T-helper 2 cell treated with Interferon-gamma antibody and Interleukin-4, amounts not matched to agents 5 μg/mL and 100 μg/mL, for 36 hours (primary cell): ENCODE data around the gene ZZZ3.
A peak's percentile ranks its signal among the peaks of the same experiment; 100 is the strongest.
"Not testable (repeated sequence)": the region's sequence is repeated elsewhere in the genome, so short reads cannot be mapped to it uniquely, and the experiment has no call there.

Experiments
- DNase-seq: peaks from one replicate; pipeline ENCODE4 v3.0.0; 2021; ENCODE audit warnings: low spot score
- H3K27ac Mint-ChIP-seq: one replicate; pipeline ENCODE4 v1.8.0; 2021; ENCODE audit warnings: mild to moderate bottlenecking, mixed read lengths
- H3K27me3 Mint-ChIP-seq: one replicate; pipeline ENCODE4 v1.8.0; 2021; ENCODE audit warnings: low read depth, mixed read lengths
- H3K36me3 Mint-ChIP-seq: one replicate; pipeline ENCODE4 v1.8.0; 2021; ENCODE audit warnings: low read depth, mixed read lengths
- H3K4me1 Mint-ChIP-seq: one replicate; pipeline ENCODE4 v1.8.0; 2021; ENCODE audit warnings: low read depth, mixed read lengths
- H3K4me3 Mint-ChIP-seq: one replicate; pipeline ENCODE4 v1.8.0; 2022; ENCODE audit warnings: mild to moderate bottlenecking, moderate library complexity, mixed read lengths
- H3K9me3 Mint-ChIP-seq: one replicate; pipeline ENCODE4 v1.8.0; 2021; ENCODE audit warnings: mixed read lengths

The ZZZ3 gene

GRCh38 chr1:77680173-77680572 lies 2.3 kb downstream of the ZZZ3 start:
- peak overlapping the region; percentile 28 for H3K4me3 Mint-ChIP-seq

GRCh38 chr1:77678660-77679610 lies 3.5 kb downstream of the ZZZ3 start:
- Mint-ChIP-seq H3K4me1 (peaks cover 30% of the 10 kb centered on the region), H3K36me3 (peaks cover 14% of the 10 kb centered on the region), H3K9me3 (no peaks in the 10 kb centered on the region), H3K27me3 (no peaks in the 10 kb centered on the region), H3K4me3 (no peak overlapping the region), H3K27ac (no peak overlapping the region)
- no peak for DNase-seq

More at GRCh38 chr1:77680173-77680572, 2.3 kb downstream of the ZZZ3 start:
- DNase-seq, result no peak
- Mint-ChIP-seq H3K27me3 (no peaks in the 10 kb centered on the region), H3K36me3 (peaks cover 12% of the 10 kb centered on the region), H3K9me3 (no peaks in the 10 kb centered on the region), H3K27ac (peak overlapping the region; percentile 32), H3K4me1 (peaks cover 30% of the 10 kb centered on the region)

DNA sequence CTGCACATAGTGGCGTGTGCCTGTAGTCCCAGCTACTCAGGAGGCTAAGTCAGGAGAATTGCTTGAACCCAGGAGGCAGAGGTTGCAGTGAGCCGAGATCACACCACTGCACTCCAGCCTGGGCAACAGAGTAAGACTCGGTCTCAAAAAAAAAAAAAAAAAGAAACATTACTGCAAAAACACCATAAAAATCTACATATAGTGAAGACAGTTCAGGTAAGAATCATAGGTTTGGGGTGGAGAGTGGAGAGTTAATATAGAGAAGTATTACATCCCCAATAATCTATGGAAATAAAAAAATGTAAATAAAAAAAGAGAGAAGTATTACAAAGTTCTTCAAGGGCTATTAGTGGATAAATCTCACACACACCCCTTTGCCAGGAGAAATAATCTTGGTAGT lies 7.7 kb downstream of the ZZZ3 start:
- H3K27ac Mint-ChIP-seq, H3K27me3 Mint-ChIP-seq, H3K4me3 Mint-ChIP-seq, H3K36me3 Mint-ChIP-seq, H3K9me3 Mint-ChIP-seq, DNase-seq: not testable (repeated sequence)
- H3K4me1 Mint-ChIP-seq, result peaks cover 37% of the 10 kb centered on the region

DNA sequence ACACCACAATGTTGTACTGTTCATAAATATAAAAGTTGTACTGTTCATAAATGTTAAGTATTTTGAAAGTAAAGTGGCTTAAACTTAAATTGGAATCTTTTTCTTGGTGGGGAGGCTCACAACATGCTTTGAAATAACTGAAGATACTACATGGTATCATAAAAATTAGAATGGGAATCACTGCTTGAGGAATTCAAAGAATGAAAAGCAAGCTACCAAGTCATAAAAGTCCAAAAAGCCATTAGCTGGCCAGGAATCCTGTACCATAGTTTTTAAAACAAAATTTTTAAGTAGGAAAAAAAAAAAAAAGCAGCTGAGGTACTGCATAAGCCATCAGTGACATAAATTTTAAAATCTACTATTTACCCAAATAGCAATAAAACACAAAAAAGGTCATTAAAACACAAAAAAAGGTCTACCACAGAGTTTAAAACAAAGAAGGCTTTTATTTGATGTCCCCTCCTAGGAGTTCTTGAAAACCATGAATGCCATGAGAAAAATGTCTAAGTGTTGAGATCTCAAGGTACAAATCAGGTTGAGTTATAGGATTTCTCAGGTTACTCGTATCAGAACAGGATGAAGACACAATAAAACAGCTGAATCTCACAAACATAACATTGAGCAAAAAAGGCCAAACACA lies 8.6 kb downstream of the ZZZ3 start:
- Mint-ChIP-seq H3K27me3 (no peaks in the 10 kb centered on the region), H3K36me3 (peaks cover 9% of the 10 kb centered on the region), H3K9me3 (no peaks in the 10 kb centered on the region), H3K4me3 (no peak overlapping the region), H3K27ac (no peak overlapping the region), H3K4me1 (peaks cover 39% of the 10 kb centered on the region)
- DNase-seq, result no peak

GRCh38 chr1:77673030-77673429 lies 9.4 kb downstream of the ZZZ3 start:
- no peaks in the 10 kb centered on the region for H3K9me3 Mint-ChIP-seq
- H3K4me3 Mint-ChIP-seq, result no peak overlapping the region
- H3K27me3 Mint-ChIP-seq, result no peaks in the 10 kb centered on the region
- peaks cover 37% of the 10 kb centered on the region for H3K4me1 Mint-ChIP-seq
- H3K36me3 Mint-ChIP-seq, result peaks cover 6% of the 10 kb centered on the region
- H3K27ac Mint-ChIP-seq, result no peak overlapping the region
- no peak for DNase-seq

DNA sequence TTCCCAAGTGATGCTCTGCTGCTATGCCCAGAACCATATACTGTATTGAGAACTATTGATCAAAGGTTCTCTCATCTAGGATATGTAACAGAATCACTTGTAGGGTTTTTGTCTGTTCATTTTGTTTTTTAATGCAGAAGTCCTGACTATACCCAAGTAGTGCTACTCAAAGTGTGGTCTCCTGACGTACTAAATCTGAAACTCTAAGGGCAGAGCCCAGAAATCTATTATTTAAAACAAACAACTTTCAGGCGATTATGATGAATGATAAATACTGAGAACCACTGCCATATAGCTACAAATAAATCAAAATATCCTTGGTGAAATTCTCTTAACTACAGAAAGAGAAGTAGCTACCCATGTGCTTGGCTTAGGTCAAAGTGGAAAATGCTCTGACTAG lies 10.1 kb downstream of the ZZZ3 start:
- H3K27ac Mint-ChIP-seq, result no peak overlapping the region
- no peak for DNase-seq
- no peaks in the 10 kb centered on the region for H3K27me3 Mint-ChIP-seq
- H3K4me1 Mint-ChIP-seq, result peaks cover 38% of the 10 kb centered on the region
- no peak overlapping the region for H3K4me3 Mint-ChIP-seq
- H3K9me3 Mint-ChIP-seq, result no peaks in the 10 kb centered on the region
- H3K36me3 Mint-ChIP-seq, result peaks cover 6% of the 10 kb centered on the region

DNA sequence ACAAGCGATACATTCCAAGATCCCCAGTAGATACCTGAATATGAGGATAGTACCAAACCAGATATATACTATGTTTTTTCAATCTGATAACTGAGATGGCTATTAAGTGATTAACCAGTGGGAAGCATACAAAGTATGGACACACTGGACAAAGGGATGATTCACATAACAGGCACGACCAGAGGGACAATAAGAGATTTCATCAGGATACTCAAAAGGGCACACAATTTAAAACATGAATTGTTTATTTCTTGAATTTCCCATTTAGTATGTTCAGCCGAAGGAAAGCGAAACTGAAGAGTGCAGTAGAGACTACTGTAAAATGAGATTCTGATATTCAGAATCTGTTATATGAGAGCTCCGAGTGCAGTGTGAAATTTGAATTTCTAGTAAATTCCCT lies 10.6 kb downstream of the ZZZ3 start:
- peaks cover 40% of the 10 kb centered on the region for H3K4me1 Mint-ChIP-seq
- no peaks in the 10 kb centered on the region for H3K27me3 Mint-ChIP-seq
- H3K4me3 Mint-ChIP-seq, result peak overlapping the region; percentile 14
- DNase-seq, result no peak
- H3K9me3 Mint-ChIP-seq, result no peaks in the 10 kb centered on the region
- H3K27ac Mint-ChIP-seq, result no peak overlapping the region
- H3K36me3 Mint-ChIP-seq, result peaks cover 6% of the 10 kb centered on the region

- DNase-seq, result no peak
- no peak overlapping the region for H3K27ac Mint-ChIP-seq
- peaks cover 2% of the 10 kb centered on the region for H3K36me3 Mint-ChIP-seq
- H3K4me1 Mint-ChIP-seq, result peaks cover 39% of the 10 kb centered on the region
- H3K9me3 Mint-ChIP-seq, result no peaks in the 10 kb centered on the region
- no peak overlapping the region for H3K4me3 Mint-ChIP-seq
- no peaks in the 10 kb centered on the region for H3K27me3 Mint-ChIP-seq
Measured at GRCh38 chr1:77670330-77670729, 12.1 kb downstream of the ZZZ3 start.

GRCh38 chr1:77668924-77669449 lies 13.5 kb downstream of the ZZZ3 start:
- Mint-ChIP-seq H3K4me1 (peaks cover 37% of the 10 kb centered on the region), H3K9me3 (no peaks in the 10 kb centered on the region), H3K27ac (no peak overlapping the region), H3K36me3 (peaks cover under 1% of the 10 kb centered on the region), H3K27me3 (no peaks in the 10 kb centered on the region), H3K4me3 (no peak overlapping the region)
- DNase-seq, result no peak

DNA sequence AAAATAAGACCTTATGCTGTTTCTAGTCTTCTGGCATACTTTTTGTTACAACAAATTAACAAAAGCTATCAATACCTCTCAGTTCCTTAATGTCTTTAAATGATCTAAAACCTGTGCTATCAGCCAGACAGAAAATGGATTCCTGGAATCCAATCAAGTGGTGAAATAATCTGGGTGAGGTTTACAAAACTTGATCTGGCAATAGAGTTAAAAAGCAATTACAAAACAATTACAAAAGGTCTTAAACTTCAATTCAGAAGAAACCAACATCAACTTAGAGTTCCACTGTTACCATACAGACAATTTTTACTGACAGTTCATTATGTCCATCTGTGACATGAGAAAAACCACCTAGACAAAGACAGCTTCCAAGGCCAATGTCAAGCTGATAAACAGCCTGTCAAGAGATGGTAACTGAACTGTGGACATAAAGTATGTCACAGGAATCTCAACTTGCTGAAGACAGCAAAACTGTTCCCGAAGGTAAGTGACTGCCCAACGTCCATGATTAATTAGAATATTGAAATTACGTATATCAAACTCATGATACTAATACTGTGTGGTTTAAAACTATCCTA lies 17.4 kb downstream of the ZZZ3 start:
- Mint-ChIP-seq H3K27me3 (no peaks in the 10 kb centered on the region), H3K4me3 (no peak overlapping the region), H3K9me3 (no peaks in the 10 kb centered on the region), H3K36me3 (peaks cover 5% of the 10 kb centered on the region), H3K4me1 (peaks cover 17% of the 10 kb centered on the region), H3K27ac (no peak overlapping the region)
- no peak for DNase-seq

DNA sequence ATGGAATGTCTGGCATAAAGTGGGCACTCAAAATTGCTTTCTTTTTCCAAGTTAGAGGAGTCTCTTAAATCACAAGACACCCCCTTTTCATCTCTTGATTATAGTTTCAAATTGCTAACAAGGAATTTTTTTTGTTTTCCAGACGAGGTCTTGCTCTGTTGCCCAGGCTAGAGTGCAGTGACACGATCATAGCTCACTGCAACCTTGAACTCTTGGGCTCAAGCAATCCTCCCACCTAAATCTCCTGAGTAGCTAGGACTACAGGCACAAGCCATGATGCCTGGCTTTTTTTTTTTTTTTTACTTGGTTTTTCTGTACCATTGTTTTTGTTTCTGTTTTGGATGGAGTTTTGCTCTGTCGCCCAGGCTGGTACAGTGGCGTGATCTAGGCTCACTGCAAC lies 20.8 kb downstream of the ZZZ3 start:
- H3K9me3 Mint-ChIP-seq, result no peaks in the 10 kb centered on the region
- H3K36me3 Mint-ChIP-seq, result peaks cover 7% of the 10 kb centered on the region
- no peak overlapping the region for H3K27ac Mint-ChIP-seq
- H3K4me3 Mint-ChIP-seq, result no peak overlapping the region
- DNase-seq, result no peak
- H3K4me1 Mint-ChIP-seq, result peaks cover 8% of the 10 kb centered on the region
- H3K27me3 Mint-ChIP-seq, result no peaks in the 10 kb centered on the region

DNA sequence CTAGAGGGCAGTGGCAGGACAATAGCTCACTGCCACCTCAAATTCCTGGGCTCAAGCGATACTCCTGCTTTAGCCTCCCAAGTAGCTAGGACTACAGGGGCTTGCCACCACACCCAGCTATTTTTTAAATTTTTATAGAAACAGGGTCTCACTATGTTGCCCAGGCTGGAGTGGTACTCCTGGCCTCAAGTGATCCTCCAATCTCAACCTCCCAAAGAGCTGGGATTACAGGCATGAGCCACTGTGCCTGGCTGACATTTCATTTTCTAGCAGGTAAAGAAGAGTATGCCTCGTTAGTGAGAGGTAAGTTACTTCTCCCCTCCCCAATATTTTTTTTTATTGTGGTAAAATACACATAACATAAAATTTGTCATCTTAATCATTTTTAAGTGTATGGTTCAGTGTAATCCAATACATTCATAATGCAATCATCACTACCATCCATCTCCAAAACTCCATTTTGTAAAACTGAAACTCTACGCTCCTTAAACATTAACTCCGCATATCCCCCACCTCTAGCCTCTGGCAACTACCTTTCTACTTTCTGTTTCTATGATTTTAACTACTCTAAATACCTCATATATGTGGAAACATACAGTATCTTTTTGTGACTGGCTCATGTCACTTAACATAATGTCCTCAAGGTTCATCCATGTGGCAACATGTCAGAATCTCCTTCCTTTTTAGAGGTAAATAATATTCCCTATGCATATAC lies 22.4 kb downstream of the ZZZ3 start:
- no peak overlapping the region for H3K27ac Mint-ChIP-seq
- H3K4me1 Mint-ChIP-seq, result peaks cover 6% of the 10 kb centered on the region
- H3K9me3 Mint-ChIP-seq, result no peaks in the 10 kb centered on the region
- peaks cover 11% of the 10 kb centered on the region for H3K36me3 Mint-ChIP-seq
- H3K27me3 Mint-ChIP-seq, result no peaks in the 10 kb centered on the region
- no peak overlapping the region for H3K4me3 Mint-ChIP-seq
- DNase-seq, result no peak

DNA sequence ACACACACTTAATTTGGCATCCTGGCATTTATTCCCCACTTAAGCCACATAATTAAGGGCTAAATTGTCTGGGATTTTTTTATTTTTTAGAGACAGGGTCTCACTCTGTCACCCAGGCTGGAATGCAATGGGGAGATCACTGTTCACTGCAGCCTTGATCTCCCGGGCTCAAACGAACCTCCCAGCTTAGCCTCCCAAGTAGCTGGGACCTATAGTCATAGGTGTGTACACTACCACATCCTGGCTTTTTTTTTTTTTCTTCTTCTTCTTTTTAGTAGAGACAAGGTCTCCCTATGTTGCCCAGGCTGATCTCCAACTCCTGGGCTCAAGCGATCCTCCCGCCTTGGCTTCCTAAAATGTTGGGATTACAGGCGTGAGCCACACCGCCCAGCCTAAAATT lies 24.2 kb downstream of the ZZZ3 start:
- Mint-ChIP-seq H3K9me3 (no peaks in the 10 kb centered on the region), H3K4me1 (peaks cover 2% of the 10 kb centered on the region), H3K27me3 (no peaks in the 10 kb centered on the region), H3K27ac (no peak overlapping the region), H3K36me3 (peaks cover 11% of the 10 kb centered on the region), H3K4me3 (no peak overlapping the region)
- DNase-seq, result no peak
